Body of pancreas (tissue), 4 donors: ENCODE results near the gene MGAT4B.

Experiments used
- CTCF ChIP-seq, 7 experiments: fragments of 450-650 bp in 4 of 7; fragments of 200-600 bp in 3 of 7; sonication (generic) in 3 of 7; IDR thresholded peaks; one replicate each; pipeline ENCODE4 v1.5.1; 2016 to 2019; ENCODE audit warnings: antibody characterized with exemption in 7 of 7
- POLR2A ChIP-seq, 3 donors: fragments of 450-650 bp; IDR thresholded peaks; one replicate each; pipeline ENCODE4 v1.6.1; 2016; ENCODE audit warnings: antibody characterized with exemption in 3 of 3, mild to moderate bottlenecking in 2 of 3

- no peak for TF ChIP-seq CTCF (IDR thresholded peaks at IDR 0.05)
- TF ChIP-seq POLR2A (IDR thresholded peaks at IDR 0.05): no peak
Observed at GRCh38 chr5:179758955-179759354, 47.7 kb downstream of the MGAT4B start.
